Body of pancreas (tissue), 4 donors: ENCODE data around the gene NSUN2.

Source experiments
- POLR2A ChIP-seq, 3 donors: fragments of 450-650 bp; IDR thresholded peaks; one replicate each; pipeline ENCODE4 v1.6.1; 2016; ENCODE audit warnings: antibody characterized with exemption in 3 of 3, mild to moderate bottlenecking in 2 of 3
- TF ChIP-seq, protein P1 (sequence below), 7 experiments: fragments of 450-650 bp in 4 of 7; fragments of 200-600 bp in 3 of 7; sonication (generic) in 3 of 7; IDR thresholded peaks; one replicate each; pipeline ENCODE4 v1.5.1; 2016 to 2019; ENCODE audit warnings: antibody characterized with exemption in 7 of 7

- TF ChIP-seq, protein P1, sequence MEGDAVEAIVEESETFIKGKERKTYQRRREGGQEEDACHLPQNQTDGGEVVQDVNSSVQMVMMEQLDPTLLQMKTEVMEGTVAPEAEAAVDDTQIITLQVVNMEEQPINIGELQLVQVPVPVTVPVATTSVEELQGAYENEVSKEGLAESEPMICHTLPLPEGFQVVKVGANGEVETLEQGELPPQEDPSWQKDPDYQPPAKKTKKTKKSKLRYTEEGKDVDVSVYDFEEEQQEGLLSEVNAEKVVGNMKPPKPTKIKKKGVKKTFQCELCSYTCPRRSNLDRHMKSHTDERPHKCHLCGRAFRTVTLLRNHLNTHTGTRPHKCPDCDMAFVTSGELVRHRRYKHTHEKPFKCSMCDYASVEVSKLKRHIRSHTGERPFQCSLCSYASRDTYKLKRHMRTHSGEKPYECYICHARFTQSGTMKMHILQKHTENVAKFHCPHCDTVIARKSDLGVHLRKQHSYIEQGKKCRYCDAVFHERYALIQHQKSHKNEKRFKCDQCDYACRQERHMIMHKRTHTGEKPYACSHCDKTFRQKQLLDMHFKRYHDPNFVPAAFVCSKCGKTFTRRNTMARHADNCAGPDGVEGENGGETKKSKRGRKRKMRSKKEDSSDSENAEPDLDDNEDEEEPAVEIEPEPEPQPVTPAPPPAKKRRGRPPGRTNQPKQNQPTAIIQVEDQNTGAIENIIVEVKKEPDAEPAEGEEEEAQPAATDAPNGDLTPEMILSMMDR (IDR thresholded peaks at IDR 0.05): no peak
- no peak for TF ChIP-seq POLR2A (IDR thresholded peaks at IDR 0.05)
These were observed 9.6 kb downstream of the NSUN2 start for GRCh38 chr5:6623228-6623627.
